HG02678 (cell line): ENCODE data around the gene DCAKD.
A peak's percentile ranks its signal among the peaks of the same experiment; 100 is the strongest.
"Not testable (repeated sequence)": the region's sequence is repeated elsewhere in the genome, so short reads cannot be mapped to it uniquely, and the experiment has no call there.

Source experiments
- ATAC-seq: cut with Tn5 transposase; IDR thresholded peaks from one replicate; pipeline ENCODE4 v1.9.1; 2021; ENCODE audit warnings: mild to moderate bottlenecking, moderate library complexity; ENCODE audit not compliant: unreplicated experiment

The DCAKD gene

GRCh38 chr17:45067637-45068036, 16.2 kb upstream of the DCAKD start:
- ATAC-seq, result no peak

GRCh38 chr17:45063198-45063597, 11.8 kb upstream of the DCAKD start:
- no peak for ATAC-seq

GRCh38 chr17:45061606-45062205, 10.3 kb upstream of the DCAKD start:
- no peak for ATAC-seq

GRCh38 chr17:45060797-45061605, 9.6 kb upstream of the DCAKD start, which contains the start of gene NMT1:
Gene NMT1 (plus strand): TSS chr17:45061317. CDS start chr17:45061330, 13 bp downstream.
- peak; percentile 89 for ATAC-seq

GRCh38 chr17:45060382-45060796, 9.0 kb upstream of the DCAKD start:
- peak; percentile 1 for ATAC-seq

- ATAC-seq, result no peak
Observed at GRCh38 chr17:45052052-45052772, 780 bp upstream of the DCAKD start.

GRCh38 chr17:45051720-45052051, 254 bp upstream of the DCAKD start:
- ATAC-seq, result not testable (repeated sequence)

GRCh38 chr17:45050481-45051059, 862 bp downstream of the DCAKD start:
- no peak for ATAC-seq

- no peak for ATAC-seq
Observed at GRCh38 chr17:45048795-45049563, 2.5 kb downstream of the DCAKD start.

GRCh38 chr17:45046537-45047125, 4.8 kb downstream of the DCAKD start:
- ATAC-seq, result no peak

GRCh38 chr17:45043813-45044540, 7.5 kb downstream of the DCAKD start:
- no peak for ATAC-seq

- no peak for ATAC-seq
Observed at GRCh38 chr17:45042346-45043120, 8.9 kb downstream of the DCAKD start.

- no peak for ATAC-seq
Observed at GRCh38 chr17:45040459-45040858, 11.0 kb downstream of the DCAKD start.

- no peak for ATAC-seq
Observed at GRCh38 chr17:45038728-45039634, 12.5 kb downstream of the DCAKD start.

GRCh38 chr17:45036691-45037090, 14.7 kb downstream of the DCAKD start:
- no peak for ATAC-seq

- no peak for ATAC-seq
Observed at GRCh38 chr17:45035848-45036247, 15.6 kb downstream of the DCAKD start.

GRCh38 chr17:45034599-45034998, 16.8 kb downstream of the DCAKD start:
- no peak for ATAC-seq

- no peak for ATAC-seq
Observed at GRCh38 chr17:45032174-45032541, 19.3 kb downstream of the DCAKD start.
